Prostate gland (tissue), 2 donors: ENCODE data around the gene NCOA1. TPM values are rescaled to one million over a fixed set of nuclear protein-coding genes. Genes with fewer than 3 reads are reported as not detected.

ENCODE experiments used
- DNase-seq: peaks from one replicate; pipeline ENCODE4 v3.0.0-alpha.2; 2019; ENCODE audit warnings: low spot score
- H3K27ac ChIP-seq, 2 donors: fragments of 200-600 bp; sonication (generic); 2 replicates each; pipeline ENCODE4 v1.5.1; 2017 to 2019
- H3K27me3 ChIP-seq: fragments of 200-600 bp; sonication (generic); replicated peaks from 2 replicates; pipeline ENCODE4 v1.5.1; 2019; ENCODE audit not compliant: insufficient read depth
- H3K36me3 ChIP-seq, 2 donors: fragments of 200-600 bp; sonication (generic); 1 replicate in 1 of 2; 2 replicates in 1 of 2; pipeline versions ENCODE4 v1.5.1 to v1.8.1; 2017 to 2019
- H3K4me1 ChIP-seq: fragments of 200-600 bp; sonication (generic); replicated peaks from 2 replicates; pipeline ENCODE4 v1.5.1; 2019
- H3K4me3 ChIP-seq, 2 donors: fragments of 200-600 bp; sonication (generic); 2 replicates each; pipeline ENCODE4 v1.5.1; 2017 to 2019
- H3K9me3 ChIP-seq: fragments of 200-600 bp; sonication (generic); 2 replicates; pipeline ENCODE4 v1.5.1; 2017
- CTCF ChIP-seq, 4 experiments: fragments of 200-600 bp in 2 of 4; fragments of 450-650 bp in 2 of 4; sonication (generic) in 2 of 4; IDR thresholded peaks; 1 replicate in 3 of 4; 2 replicates in 1 of 4; pipeline ENCODE4 v1.5.1; 2016 to 2019; ENCODE audit warnings: antibody characterized with exemption in 4 of 4, mild to moderate bottlenecking in 2 of 4, moderate library complexity in 2 of 4
- POLR2A ChIP-seq: fragments of 450-650 bp; IDR thresholded peaks from one replicate; pipeline ENCODE4 v1.6.1; 2016; ENCODE audit warnings: antibody characterized with exemption, mild to moderate bottlenecking
- POLR2AphosphoS5 ChIP-seq: sonication (generic); formaldehyde crosslinking; IDR thresholded peaks from one replicate; pipeline ENCODE4 v1.6.1; 2017; ENCODE audit warnings: antibody characterized with exemption
- WGBS: methylation state at CpG from one replicate; pipeline ENCODE4 v1.1.5; 2018; 5-methylcytosine and 5-hydroxymethylcytosine counted together
- intact Hi-C: fragments of 100-400 bp; cut with DNase I; formaldehyde crosslinking; loops from one replicate; pipeline ENCODE4 v1.14.2; 2022
- total RNA-seq, 2 donors: library from RNA; depleted of rRNA; stranded (reverse); fragments of >200 nt; gene quantifications; one replicate each; pipeline ENCODE4 v1.1.0, GENCODE V29; 2016

Gene NCOA1
- total RNA-seq, 2 donors from 2014 or later: 24.9 to 72.4 TPM

- no peak overlapping the region for H3K27ac ChIP-seq
- WGBS: 85% methylated on average over 4 of the region's 4 CpGs
- DNase-seq: no peak
- H3K27me3 ChIP-seq: no peaks in the 10 kb centered on the region
- TF ChIP-seq POLR2A: no peak
- TF ChIP-seq CTCF (IDR thresholded peaks at IDR 0.05): no peak
- no peak for TF ChIP-seq POLR2AphosphoS5
- no peaks in the 10 kb centered on the region for H3K4me1 ChIP-seq
- no peaks in the 10 kb centered on the region for H3K9me3 ChIP-seq
- no peak overlapping the region for H3K4me3 ChIP-seq
- H3K36me3 ChIP-seq: no peaks in the 10 kb centered on the region
- intact Hi-C loops: loop anchor here (10.0 kb wide), 2 partner anchors 73 to 297 kb away; partner anchors contain the start of genes CENPO and PTRHD1
These were observed 7.1 kb downstream of the NCOA1 start for GRCh38 chr2:24498121-24498520.

- WGBS: 78% methylated on average over 2 of the region's 2 CpGs
- Histone ChIP-seq H3K36me3 (no peaks in the 10 kb centered on the region), H3K4me3 (no peak overlapping the region), H3K9me3 (no peaks in the 10 kb centered on the region), H3K27me3 (no peaks in the 10 kb centered on the region), H3K4me1 (no peaks in the 10 kb centered on the region), H3K27ac (no peak overlapping the region)
- TF ChIP-seq POLR2AphosphoS5 (no peak), POLR2A (no peak), CTCF (IDR thresholded peaks at IDR 0.05) (no peak)
- no peak for DNase-seq
- intact Hi-C loops: no loop called here
These were observed 10.8 kb downstream of the NCOA1 start for GRCh38 chr2:24501813-24502212.

- H3K9me3 ChIP-seq: no peaks in the 10 kb centered on the region
- 91% methylated on average over 6 of the region's 6 CpGs for WGBS
- H3K4me1 ChIP-seq: no peaks in the 10 kb centered on the region
- H3K27ac ChIP-seq: no peak overlapping the region
- DNase-seq: no peak
- intact Hi-C loops: no loop called here
- no peaks in the 10 kb centered on the region for H3K27me3 ChIP-seq
- TF ChIP-seq POLR2A: no peak
- TF ChIP-seq CTCF (IDR thresholded peaks at IDR 0.05): no peak
- TF ChIP-seq POLR2AphosphoS5: no peak
- H3K36me3 ChIP-seq: no peaks in the 10 kb centered on the region
- H3K4me3 ChIP-seq: no peak overlapping the region
These were observed 14.7 kb downstream of the NCOA1 start for GRCh38 chr2:24505534-24506275.

GRCh38 chr2:24507549-24507948, 16.5 kb downstream of the NCOA1 start:
- H3K36me3 ChIP-seq: no peaks in the 10 kb centered on the region
- no peaks in the 10 kb centered on the region for H3K4me1 ChIP-seq
- H3K27ac ChIP-seq: no peak overlapping the region
- H3K27me3 ChIP-seq: no peaks in the 10 kb centered on the region
- no peak overlapping the region for H3K4me3 ChIP-seq
- no peak for DNase-seq
- TF ChIP-seq CTCF (IDR thresholded peaks at IDR 0.05) (no peak), POLR2A (no peak), POLR2AphosphoS5 (no peak)
- 65% methylated on average over 4 of the region's 4 CpGs for WGBS
- intact Hi-C loops: no loop called here
- H3K9me3 ChIP-seq: no peaks in the 10 kb centered on the region

GRCh38 chr2:24508878-24509277, 17.8 kb downstream of the NCOA1 start:
- H3K36me3 ChIP-seq: no peaks in the 10 kb centered on the region
- 100% methylated on average over 1 of the region's 1 CpG for WGBS
- no peaks in the 10 kb centered on the region for H3K4me1 ChIP-seq
- no peak for TF ChIP-seq CTCF (IDR thresholded peaks at IDR 0.05)
- no peak for TF ChIP-seq POLR2AphosphoS5
- TF ChIP-seq POLR2A: no peak
- H3K27ac ChIP-seq: no peak overlapping the region
- intact Hi-C loops: no loop called here
- no peak for DNase-seq
- no peaks in the 10 kb centered on the region for H3K9me3 ChIP-seq
- no peaks in the 10 kb centered on the region for H3K27me3 ChIP-seq
- H3K4me3 ChIP-seq: no peak overlapping the region
